Right hindlimb (tissue), 1 donor: Measurements from ENCODE around the gene ACSL1.

ENCODE experiments used
- DNase-seq: peaks from one replicate; pipeline ENCODE4 v3.0.0-alpha.2; 2018

ACSL1 gene

GRCh38 chr4:184838249-184839074, 12.7 kb upstream of the ACSL1 start:
- DNase-seq = no peak

- DNase-seq = no peak
Measured at GRCh38 chr4:184836613-184837012, 10.8 kb upstream of the ACSL1 start.

- no peak for DNase-seq
Measured at GRCh38 chr4:184833046-184833838, 7.5 kb upstream of the ACSL1 start.

- no peak for DNase-seq
Measured at GRCh38 chr4:184831153-184831552, 5.4 kb upstream of the ACSL1 start.

- DNase-seq = no peak
Measured at GRCh38 chr4:184826691-184827270, 1.0 kb upstream of the ACSL1 start.

- peak; percentile 47 for DNase-seq
Measured at GRCh38 chr4:184825141-184825895, 450 bp downstream of the ACSL1 start.

- DNase-seq = no peak
Measured at GRCh38 chr4:184824776-184825084, 1.0 kb downstream of the ACSL1 start.

- DNase-seq = no peak
Measured at GRCh38 chr4:184824081-184824775, 1.5 kb downstream of the ACSL1 start.

- no peak for DNase-seq
Measured at GRCh38 chr4:184823014-184823413, 2.8 kb downstream of the ACSL1 start.

GRCh38 chr4:184822356-184822755, 3.4 kb downstream of the ACSL1 start:
- no peak for DNase-seq

GRCh38 chr4:184821242-184821641, 4.5 kb downstream of the ACSL1 start:
- no peak for DNase-seq

GRCh38 chr4:184819786-184820185, 6.0 kb downstream of the ACSL1 start:
- no peak for DNase-seq

GRCh38 chr4:184818216-184818564, 7.6 kb downstream of the ACSL1 start:
- no peak for DNase-seq

- no peak for DNase-seq
Measured at GRCh38 chr4:184817494-184818215, 8.1 kb downstream of the ACSL1 start.

GRCh38 chr4:184816962-184817361, 8.8 kb downstream of the ACSL1 start:
- no peak for DNase-seq

GRCh38 chr4:184815046-184815877, 10.5 kb downstream of the ACSL1 start:
- peak; percentile 73 for DNase-seq

- no peak for DNase-seq
Measured at GRCh38 chr4:184814686-184815045, 11.1 kb downstream of the ACSL1 start.

GRCh38 chr4:184812651-184813181, 13.1 kb downstream of the ACSL1 start:
- no peak for DNase-seq

GRCh38 chr4:184812199-184812542, 13.6 kb downstream of the ACSL1 start:
- DNase-seq = no peak

- DNase-seq = no peak
Measured at GRCh38 chr4:184811526-184812198, 14.1 kb downstream of the ACSL1 start.
